Measurements from ENCODE around the gene PLP1. TPM values are rescaled to one million over a fixed set of nuclear protein-coding genes. Genes with fewer than 3 reads are reported as not detected.

Gene PLP1
- polyA plus RNA-seq, 1 of the 3 experiments (the other 2 are of a cell fraction), result 0.90 TPM

GRCh38 chrX:103794119-103794518 is 17.5 kb downstream of the PLP1 start:
- no peak for DNase-seq
- H3F3A ChIP-seq (replicated peaks; ENCODE audit: insufficient read depth), result peaks cover 4% of the 10 kb centered on the region
- H3K9ac ChIP-seq, result no peak overlapping the region
- H3K4me2 ChIP-seq, result peak overlapping the region; percentile 56
- TF ChIP-seq FOSL2 (IDR thresholded peaks at IDR 0.05; ENCODE audit: borderline replicate concordance, low read depth) (no peak), USF2 (IDR thresholded peaks at IDR 0.05; ENCODE audit: borderline replicate concordance, low read depth, low read length) (no peak), USF1 (IDR thresholded peaks at IDR 0.05; ENCODE audit: borderline replicate concordance, low read depth) (no peak), NRF1 (IDR thresholded peaks at IDR 0.05; ENCODE audit: low read depth, low read length) (no peak), IRF3 (IDR thresholded peaks at IDR 0.05; ENCODE audit: low read depth, low read length) (no peak), JUND (IDR thresholded peaks at IDR 0.05) (no peak), RFX5 (IDR thresholded peaks at IDR 0.05; ENCODE audit: low read length) (no peak), RXRA (IDR thresholded peaks at IDR 0.05; ENCODE audit: borderline replicate concordance, low read depth) (no peak), SIN3A (IDR thresholded peaks at IDR 0.05; ENCODE audit: borderline replicate concordance, low read depth, low read length) (no peak), SMC3 (IDR thresholded peaks at IDR 0.05; ENCODE audit: low read depth, low read length) (no peak), GABPA (IDR thresholded peaks at IDR 0.05; ENCODE audit: low read depth) (no peak), NFIC (IDR thresholded peaks at IDR 0.05; ENCODE audit: borderline replicate concordance) (no peak), ELF1 (IDR thresholded peaks at IDR 0.05) (no peak), POLR2AphosphoS5 (IDR thresholded peaks at IDR 0.05; ENCODE audit: low read depth, low read length) (no peak), EP300 (IDR thresholded peaks at IDR 0.05; ENCODE audit: borderline replicate concordance in 1 of 2, low read depth in 1 of 2, low read length in 1 of 2) (no peak), ZBTB33 (IDR thresholded peaks at IDR 0.05; ENCODE audit: borderline replicate concordance, low read depth) (no peak), MAX (IDR thresholded peaks at IDR 0.05; ENCODE audit: low read depth) (no peak), MEF2A (IDR thresholded peaks at IDR 0.05; ENCODE audit: borderline replicate concordance, low read depth) (no peak)
- no peaks in the 10 kb centered on the region for H3K9me3 ChIP-seq
- WGBS (ENCODE audit: low lambda C conversion rate), result 23% methylated on average over 4 of the region's 4 CpGs
- 0 out of 2 replicates have a peak overlapping the region, but pooled peaks have one; percentile 45 for H2AFZ ChIP-seq (ENCODE audit: low read depth)
- no peaks in the 10 kb centered on the region for H3K27me3 ChIP-seq (ENCODE audit: insufficient read depth)
- H3K9me2 ChIP-seq, result no peaks in the 10 kb centered on the region
- ChIA-PET CTCF (no interaction called here), POLR2A (no interaction called here)
- peaks cover 0 to 4% of the 10 kb centered on the region in 2 experiments; a peak in 2 of 4 replicates for H3K4me1 ChIP-seq (ENCODE audit: control insufficient read depth in 1 of 2, insufficient read depth in 2 of 2, low read depth in 1 of 2, low read length in 1 of 2)
- no peaks in the 10 kb centered on the region for H3K36me3 ChIP-seq (replicated peaks in 1 of 2; ENCODE audit: control insufficient read depth in 1 of 2, insufficient read depth in 2 of 2, low read length in 1 of 2)
- H3K4me3 ChIP-seq (ENCODE audit: low read depth in 2 of 2, low read length in 1 of 2), result no peak overlapping the region
- H3K27ac ChIP-seq (ENCODE audit: low read depth in 2 of 2, low read length in 1 of 2), result peak overlapping the region in 1 of 2 experiments; percentile 70; a peak in 2 of 4 replicates
- no peaks in the 10 kb centered on the region for H4K20me1 ChIP-seq (ENCODE audit: insufficient read depth)
- no peaks in the 10 kb centered on the region for H3K79me2 ChIP-seq (ENCODE audit: insufficient read depth)
